ENCODE measurements around the gene GARIN5A.

DNA sequence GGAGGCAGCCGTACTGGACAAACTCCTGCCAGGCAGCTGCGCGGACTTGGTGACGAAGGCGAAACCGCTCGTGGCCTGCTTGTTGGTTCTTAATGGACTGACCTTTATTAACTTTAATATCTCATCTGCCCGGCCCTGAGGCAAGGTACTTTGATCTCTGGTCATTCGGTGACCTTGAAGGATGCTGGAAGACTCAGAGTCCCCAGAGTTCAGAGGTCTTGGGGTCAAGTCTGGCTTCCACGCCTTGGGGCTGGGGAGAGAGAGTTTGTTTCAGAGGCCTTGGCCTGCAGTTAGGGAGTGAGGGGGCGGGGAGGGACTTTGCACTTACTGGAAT lies 10.0 kb downstream of the GARIN5A start:
- TF ChIP-seq, protein P1, sequence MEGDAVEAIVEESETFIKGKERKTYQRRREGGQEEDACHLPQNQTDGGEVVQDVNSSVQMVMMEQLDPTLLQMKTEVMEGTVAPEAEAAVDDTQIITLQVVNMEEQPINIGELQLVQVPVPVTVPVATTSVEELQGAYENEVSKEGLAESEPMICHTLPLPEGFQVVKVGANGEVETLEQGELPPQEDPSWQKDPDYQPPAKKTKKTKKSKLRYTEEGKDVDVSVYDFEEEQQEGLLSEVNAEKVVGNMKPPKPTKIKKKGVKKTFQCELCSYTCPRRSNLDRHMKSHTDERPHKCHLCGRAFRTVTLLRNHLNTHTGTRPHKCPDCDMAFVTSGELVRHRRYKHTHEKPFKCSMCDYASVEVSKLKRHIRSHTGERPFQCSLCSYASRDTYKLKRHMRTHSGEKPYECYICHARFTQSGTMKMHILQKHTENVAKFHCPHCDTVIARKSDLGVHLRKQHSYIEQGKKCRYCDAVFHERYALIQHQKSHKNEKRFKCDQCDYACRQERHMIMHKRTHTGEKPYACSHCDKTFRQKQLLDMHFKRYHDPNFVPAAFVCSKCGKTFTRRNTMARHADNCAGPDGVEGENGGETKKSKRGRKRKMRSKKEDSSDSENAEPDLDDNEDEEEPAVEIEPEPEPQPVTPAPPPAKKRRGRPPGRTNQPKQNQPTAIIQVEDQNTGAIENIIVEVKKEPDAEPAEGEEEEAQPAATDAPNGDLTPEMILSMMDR (IDR thresholded peaks at IDR 0.05), result no peak
- no peak for TF ChIP-seq ZFX (IDR thresholded peaks at IDR 0.05; ENCODE audit: borderline replicate concordance)
